HG02763 (cell line): ENCODE data around the gene DUSP23.

Source experiments
- ATAC-seq: cut with Tn5 transposase; IDR thresholded peaks from one replicate; pipeline ENCODE4 v1.9.1; 2021; ENCODE audit warnings: mild to moderate bottlenecking, moderate library complexity; ENCODE audit not compliant: unreplicated experiment

DUSP23 gene

GRCh38 chr1:159783724-159784123 lies 3.0 kb downstream of the DUSP23 start:
- no peak for ATAC-seq

- no peak for ATAC-seq
Observed at GRCh38 chr1:159786465-159786864, 5.7 kb downstream of the DUSP23 start.

- ATAC-seq, result no peak
Observed at GRCh38 chr1:159786966-159787365, 6.2 kb downstream of the DUSP23 start.

GRCh38 chr1:159790237-159790917 lies 9.6 kb downstream of the DUSP23 start:
- ATAC-seq, result no peak

GRCh38 chr1:159791031-159791430 lies 10.3 kb downstream of the DUSP23 start:
- no peak for ATAC-seq

- no peak for ATAC-seq
Observed at GRCh38 chr1:159791461-159791860, 10.7 kb downstream of the DUSP23 start.

GRCh38 chr1:159795534-159795933 lies 14.8 kb downstream of the DUSP23 start:
- no peak for ATAC-seq

GRCh38 chr1:159798893-159799292 lies 18.1 kb downstream of the DUSP23 start:
- no peak for ATAC-seq

- no peak for ATAC-seq
Observed at GRCh38 chr1:159799446-159799985, 18.8 kb downstream of the DUSP23 start.

GRCh38 chr1:159800177-159800930 lies 19.6 kb downstream of the DUSP23 start:
- no peak for ATAC-seq

- no peak for ATAC-seq
Observed at GRCh38 chr1:159802111-159802510, 21.3 kb downstream of the DUSP23 start, which contains the start of gene FCRL6. Gene FCRL6, plus strand, starts transcription at chr1:159802360. Its CDS starts 65 bp downstream, at chr1:159802425.

- no peak for ATAC-seq
Observed at GRCh38 chr1:159803956-159804689, 23.4 kb downstream of the DUSP23 start.

- ATAC-seq, result no peak
Observed at GRCh38 chr1:159804924-159805323, 24.2 kb downstream of the DUSP23 start.

GRCh38 chr1:159815926-159816325 lies 35.2 kb downstream of the DUSP23 start:
- ATAC-seq, result no peak

GRCh38 chr1:159817276-159818041 lies 36.7 kb downstream of the DUSP23 start:
- ATAC-seq, result no peak

- no peak for ATAC-seq
Observed at GRCh38 chr1:159821171-159821867, 40.6 kb downstream of the DUSP23 start.

GRCh38 chr1:159823406-159823805 lies 42.6 kb downstream of the DUSP23 start:
- ATAC-seq, result no peak

- ATAC-seq, result no peak
Observed at GRCh38 chr1:159825564-159825963, 44.8 kb downstream of the DUSP23 start.

GRCh38 chr1:159826441-159827101 lies 45.8 kb downstream of the DUSP23 start, which contains the start of gene SLAMF8:
Gene SLAMF8, plus strand, starts transcription at chr1:159826873. Its CDS starts 26 bp downstream, at chr1:159826899.
- no peak for ATAC-seq
